BJ (cell line): ENCODE data around the gene AK9. TPM values are rescaled to one million over a fixed set of nuclear protein-coding genes. Genes with fewer than 3 reads are reported as not detected.
"Not testable (repeated sequence)": the region's sequence is repeated elsewhere in the genome, so short reads cannot be mapped to it uniquely, and the experiment has no call there.

Experiments used
- CTCF ChIA-PET: fragments of 350-600 bp; formaldehyde crosslinking; extraction: SDS; loops from one replicate; lab custom pipeline; 2021; ENCODE audit warnings: antibody characterized with exemption, inconsistent platforms; lab: Yijun Ruan, JAX
- POLR2A ChIA-PET: fragments of 300-600 bp; sonication (Branson Sonifier 250); formaldehyde crosslinking; extraction: SDS; loops from one replicate; lab custom pipeline; 2021; ENCODE audit warnings: antibody characterized with exemption; lab: Charles Lee
- DNase-seq: peaks from one replicate; pipeline ENCODE4 v3.0.0-alpha.2; 2011; ENCODE audit warnings: low read depth
- H3K27me3 ChIP-seq: 2 replicates; pipeline ENCODE4 v1.6.0; 2011; ENCODE audit warnings: low read length; ENCODE audit not compliant: control insufficient read depth, insufficient read depth
- H3K36me3 ChIP-seq: 2 replicates; pipeline ENCODE4 v1.5.1; 2011; ENCODE audit warnings: low read length; ENCODE audit not compliant: control insufficient read depth, insufficient read depth
- H3K4me3 ChIP-seq: 2 replicates; pipeline ENCODE4 v1.5.1; 2011; ENCODE audit warnings: low read depth, mild to moderate bottlenecking, control low read depth, low read length
- CTCF ChIP-seq: IDR thresholded peaks from 2 replicates; pipeline ENCODE4 v1.5.1; 2011; ENCODE audit warnings: low read depth, mild to moderate bottlenecking, control low read depth, inconsistent platforms, low read length, moderate library complexity; ENCODE audit not compliant: insufficient read depth
- polyA plus RNA-seq: library from polyadenylated mRNA; depleted of rRNA; stranded (reverse); fragments of >200 nt; gene quantifications from 2 replicates; pipeline ENCODE4 v1.2.3, GENCODE V29; 2011

Gene AK9
- polyA plus RNA-seq, 1 experiment = 1.3 TPM

GRCh38 chr6:109738255-109738654 lies 47.3 kb upstream of the AK9 start:
- no peak for DNase-seq
- H3K27me3 ChIP-seq = no peaks in the 10 kb centered on the region
- ChIA-PET POLR2A (no interaction called here), CTCF (interaction anchor here (0.9 kb wide), 1 partner anchor 16 kb away, joined by 3 read pairs; no protein-coding TSS in a partner anchor)
- no peak overlapping the region for H3K4me3 ChIP-seq
- TF ChIP-seq CTCF = no peak
- H3K36me3 ChIP-seq = no peaks in the 10 kb centered on the region

GRCh38 chr6:109736273-109737025 lies 45.4 kb upstream of the AK9 start:
- Histone ChIP-seq H3K36me3 (no peaks in the 10 kb centered on the region), H3K4me3 (no peak overlapping the region), H3K27me3 (no peaks in the 10 kb centered on the region)
- no peak for DNase-seq
- POLR2A ChIA-PET = no interaction called here
- CTCF ChIA-PET = interaction anchor here (0.7 kb wide), 1 partner anchor 13 kb away, joined by 3 read pairs; no protein-coding TSS in a partner anchor
- no peak for TF ChIP-seq CTCF

GRCh38 chr6:109725250-109725649 lies 34.2 kb upstream of the AK9 start:
- CTCF ChIA-PET = interaction anchor here (1.5 kb wide), 1 partner anchor 28 kb away, joined by 4 read pairs; no protein-coding TSS in a partner anchor
- H3K4me3 ChIP-seq, DNase-seq, POLR2A ChIA-PET, H3K27me3 ChIP-seq, H3K36me3 ChIP-seq: not testable (repeated sequence)

- Histone ChIP-seq H3K27me3 (no peaks in the 10 kb centered on the region), H3K4me3 (no peak overlapping the region), H3K36me3 (no peaks in the 10 kb centered on the region)
- DNase-seq = no peak
- TF ChIP-seq CTCF = no peak
- ChIA-PET CTCF (interaction anchor here (0.7 to 1.6 kb wide), 5 partner anchors 13 to 317 kb away, joined by 3 to 6 read pairs (median 3); no protein-coding TSS in a partner anchor), POLR2A (no interaction called here)
Observed at GRCh38 chr6:109722564-109723254, 31.7 kb upstream of the AK9 start.

- no peak for TF ChIP-seq CTCF
- Histone ChIP-seq H3K36me3 (no peaks in the 10 kb centered on the region), H3K4me3 (no peak overlapping the region), H3K27me3 (no peaks in the 10 kb centered on the region)
- ChIA-PET POLR2A (no interaction called here), CTCF (interaction anchor here (1.1 to 1.6 kb wide), 3 partner anchors 17 to 317 kb away, joined by 3 to 6 read pairs (median 3); no protein-coding TSS in a partner anchor)
- DNase-seq = no peak
Observed at GRCh38 chr6:109722011-109722410, 31.0 kb upstream of the AK9 start.
